GM12865 (cell line): ENCODE results near the gene MYO9A.

ENCODE experiments used
- DNase-seq: peaks from one replicate; pipeline ENCODE4 v3.0.0; 2010; ENCODE audit warnings: low read depth
- H3K4me3 ChIP-seq: 2 replicates; pipeline ENCODE4 v1.5.1; 2011; ENCODE audit warnings: mild to moderate bottlenecking, low read depth, low read length, control low read depth
- CTCF ChIP-seq: IDR thresholded peaks from 2 replicates; pipeline ENCODE4 v1.5.1; 2011; ENCODE audit warnings: low read length, control low read depth, low read depth, inconsistent platforms; ENCODE audit not compliant: insufficient read depth; ENCODE audit errors: missing control alignments

MYO9A gene

DNA sequence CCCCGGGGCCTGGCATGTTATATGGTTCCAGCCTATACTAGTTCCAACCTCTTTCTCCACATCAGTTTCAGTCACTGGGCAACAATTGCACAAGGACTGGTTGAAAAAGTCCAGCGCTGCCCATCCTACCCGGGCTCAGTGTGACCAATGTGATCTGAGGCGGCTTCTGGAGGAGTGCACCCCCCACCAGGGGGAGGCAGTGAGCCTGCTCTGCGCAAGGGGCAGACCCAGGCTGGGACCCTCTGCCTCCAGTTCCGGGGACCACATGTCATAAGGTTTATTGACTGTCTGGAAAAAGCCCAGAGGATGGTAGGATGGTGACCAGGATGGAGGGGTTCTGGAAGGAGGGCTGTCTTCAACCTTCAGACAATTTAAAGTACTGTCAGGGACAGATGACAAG, 333.2 kb downstream of the MYO9A start:
- peak; percentile 40 for TF ChIP-seq CTCF
- no peak for DNase-seq
- H3K4me3 ChIP-seq, result no peak overlapping the region

DNA sequence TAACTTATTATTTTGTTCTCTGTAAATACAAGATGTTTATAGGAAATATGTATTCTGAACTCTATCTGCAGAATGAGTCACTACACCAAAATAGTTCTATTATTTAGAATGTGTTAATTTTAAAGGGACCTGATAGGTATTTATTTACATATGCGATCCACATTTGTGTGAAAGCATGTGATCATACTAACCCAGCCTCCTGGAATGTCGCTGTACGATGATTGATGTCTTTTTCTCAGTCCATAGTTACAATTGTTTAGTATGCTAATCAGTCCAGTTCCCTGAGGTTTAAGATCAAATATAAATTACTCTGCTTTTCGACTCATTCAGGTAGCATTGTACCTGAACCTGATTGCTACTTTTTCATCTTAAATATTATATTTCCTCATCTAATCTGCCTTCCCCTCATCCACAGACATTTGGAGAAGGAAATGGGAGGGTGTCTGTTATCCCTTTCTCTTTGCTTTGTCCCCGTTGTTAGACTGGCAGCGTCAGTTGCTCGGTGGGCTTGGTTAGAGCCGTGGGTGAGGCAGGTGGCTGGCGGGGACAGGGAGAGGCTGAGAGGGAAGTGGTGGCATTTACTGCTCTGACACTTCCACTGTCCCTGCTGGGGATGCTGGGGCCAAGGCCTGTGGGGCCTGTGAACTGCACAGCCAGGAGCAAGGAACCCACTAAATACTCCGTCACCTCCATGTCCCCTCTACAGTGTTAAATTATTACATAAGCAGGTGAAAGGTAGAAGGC, 335.4 kb downstream of the MYO9A start:
- DNase-seq, result no peak
- no peak for TF ChIP-seq CTCF
- H3K4me3 ChIP-seq, result peak overlapping the region; percentile 63; the same call in 1 of the 2 replicates

DNA sequence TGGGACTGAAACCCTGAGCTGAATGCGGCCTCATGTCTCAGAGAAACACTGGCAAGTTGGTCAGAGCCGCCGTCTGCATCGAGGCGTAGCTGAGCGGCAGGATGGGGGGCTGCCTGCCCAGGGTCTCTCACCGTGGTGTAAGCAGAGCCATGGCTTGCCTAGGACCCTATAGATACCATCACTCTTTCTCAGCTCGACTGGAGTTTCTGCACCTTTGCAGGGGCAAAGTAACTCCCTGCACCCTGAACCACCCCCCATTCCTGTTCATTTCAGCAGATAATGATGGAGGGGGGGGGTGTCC, 336.0 kb downstream of the MYO9A start:
- H3K4me3 ChIP-seq, result peak overlapping the region; percentile 63

DNA sequence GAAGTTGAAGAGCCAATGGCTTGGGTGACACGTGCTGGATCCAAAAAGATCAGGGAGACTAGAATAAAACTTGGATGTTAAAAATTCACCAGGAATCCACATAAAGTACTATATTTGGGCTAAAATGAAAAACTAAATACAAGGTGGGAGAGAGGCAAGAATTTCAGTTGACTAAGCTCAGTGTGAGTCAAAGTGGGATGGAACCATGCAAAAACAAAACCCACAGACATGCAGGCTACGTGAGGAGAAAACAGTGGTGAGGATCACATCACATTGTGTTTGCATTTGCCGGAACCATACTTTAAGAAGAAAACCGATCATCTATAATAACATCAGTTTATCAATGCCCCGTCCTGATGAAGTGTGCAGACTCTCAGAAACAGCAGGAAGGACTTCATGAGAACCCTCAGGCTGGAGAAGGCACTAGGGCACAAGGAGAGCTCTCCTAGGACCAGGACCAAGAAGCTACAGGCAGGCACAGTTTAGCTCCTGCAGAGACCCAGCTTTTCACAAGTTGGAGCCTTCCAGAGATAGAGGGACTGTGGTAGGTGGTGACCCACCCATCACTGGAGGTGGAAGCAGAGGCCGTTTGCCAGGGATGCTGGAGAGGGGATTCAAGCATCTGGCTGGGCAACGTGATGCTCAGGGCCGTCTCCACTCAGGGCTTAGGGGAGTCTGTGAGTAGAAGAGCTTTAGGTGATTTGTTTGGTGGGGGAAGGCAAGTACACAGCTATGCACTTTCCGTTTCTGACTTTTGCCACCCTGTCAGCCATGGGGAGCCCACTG, 336.6 kb downstream of the MYO9A start:
- TF ChIP-seq CTCF, result no peak
- H3K4me3 ChIP-seq, result peak overlapping the region; percentile 63
- DNase-seq, result peak; percentile 67

More for the DNA sequence above, 336.0 kb downstream of the MYO9A start:
- DNase-seq, result no peak
- TF ChIP-seq CTCF, result no peak

- H3K4me3 ChIP-seq, result peak overlapping the region; percentile 63; the same call in 1 of the 2 replicates
- DNase-seq, result peak; percentile 75
These were observed 337.6 kb downstream of the MYO9A start for GRCh38 chr15:71780115-71780976.

More at GRCh38 chr15:71780115-71780976, 337.6 kb downstream of the MYO9A start:
- TF ChIP-seq CTCF, result peak; percentile 81
